Body of pancreas (tissue), 4 donors: ENCODE measurements around the gene LIN37.

ENCODE experiments used
- POLR2A ChIP-seq, 3 donors: fragments of 450-650 bp; IDR thresholded peaks; one replicate each; pipeline ENCODE4 v1.6.1; 2016; ENCODE audit warnings: antibody characterized with exemption in 3 of 3, mild to moderate bottlenecking in 2 of 3
- TF ChIP-seq, protein P1 (sequence below), 7 experiments: fragments of 450-650 bp in 4 of 7; fragments of 200-600 bp in 3 of 7; sonication (generic) in 3 of 7; IDR thresholded peaks; one replicate each; pipeline ENCODE4 v1.5.1; 2016 to 2019; ENCODE audit warnings: antibody characterized with exemption in 7 of 7

GRCh38 chr19:35734273-35734672 lies 14.1 kb upstream of the LIN37 start:
- TF ChIP-seq, protein P1, sequence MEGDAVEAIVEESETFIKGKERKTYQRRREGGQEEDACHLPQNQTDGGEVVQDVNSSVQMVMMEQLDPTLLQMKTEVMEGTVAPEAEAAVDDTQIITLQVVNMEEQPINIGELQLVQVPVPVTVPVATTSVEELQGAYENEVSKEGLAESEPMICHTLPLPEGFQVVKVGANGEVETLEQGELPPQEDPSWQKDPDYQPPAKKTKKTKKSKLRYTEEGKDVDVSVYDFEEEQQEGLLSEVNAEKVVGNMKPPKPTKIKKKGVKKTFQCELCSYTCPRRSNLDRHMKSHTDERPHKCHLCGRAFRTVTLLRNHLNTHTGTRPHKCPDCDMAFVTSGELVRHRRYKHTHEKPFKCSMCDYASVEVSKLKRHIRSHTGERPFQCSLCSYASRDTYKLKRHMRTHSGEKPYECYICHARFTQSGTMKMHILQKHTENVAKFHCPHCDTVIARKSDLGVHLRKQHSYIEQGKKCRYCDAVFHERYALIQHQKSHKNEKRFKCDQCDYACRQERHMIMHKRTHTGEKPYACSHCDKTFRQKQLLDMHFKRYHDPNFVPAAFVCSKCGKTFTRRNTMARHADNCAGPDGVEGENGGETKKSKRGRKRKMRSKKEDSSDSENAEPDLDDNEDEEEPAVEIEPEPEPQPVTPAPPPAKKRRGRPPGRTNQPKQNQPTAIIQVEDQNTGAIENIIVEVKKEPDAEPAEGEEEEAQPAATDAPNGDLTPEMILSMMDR (IDR thresholded peaks at IDR 0.05), result no peak
- no peak for TF ChIP-seq POLR2A (IDR thresholded peaks at IDR 0.05)
